ENCODE data around the gene NCAM1.

Gene NCAM1

GRCh38 chr11:112968941-112969713 is 7.9 kb downstream of the NCAM1 start:
- DNase-seq = no peak

GRCh38 chr11:112971195-112971594 is 10.0 kb downstream of the NCAM1 start:
- no peak for DNase-seq

GRCh38 chr11:112971827-112972226 is 10.6 kb downstream of the NCAM1 start:
- no peak for DNase-seq

GRCh38 chr11:112972399-112973145 is 11.4 kb downstream of the NCAM1 start:
- DNase-seq = no peak

- DNase-seq = no peak
Observed at GRCh38 chr11:112975051-112975450, 13.8 kb downstream of the NCAM1 start.

GRCh38 chr11:112975493-112975892 is 14.3 kb downstream of the NCAM1 start:
- no peak for DNase-seq

GRCh38 chr11:112977755-112978154 is 16.5 kb downstream of the NCAM1 start:
- peak; percentile 66 for DNase-seq

GRCh38 chr11:112983887-112984286 is 22.7 kb downstream of the NCAM1 start:
- no peak for DNase-seq

- no peak for DNase-seq
Observed at GRCh38 chr11:112989198-112989597, 28.0 kb downstream of the NCAM1 start.

GRCh38 chr11:112993808-112994207 is 32.6 kb downstream of the NCAM1 start:
- DNase-seq = no peak

- DNase-seq = no peak
Observed at GRCh38 chr11:112995423-112996090, 34.3 kb downstream of the NCAM1 start.

GRCh38 chr11:112996994-112997393 is 35.8 kb downstream of the NCAM1 start:
- no peak for DNase-seq

GRCh38 chr11:112997857-112998466 is 36.7 kb downstream of the NCAM1 start:
- no peak for DNase-seq

GRCh38 chr11:112999520-112999919 is 38.3 kb downstream of the NCAM1 start:
- DNase-seq = no peak

- DNase-seq = no peak
Observed at GRCh38 chr11:113001709-113002108, 40.5 kb downstream of the NCAM1 start.

- DNase-seq = no peak
Observed at GRCh38 chr11:113006896-113007445, 45.8 kb downstream of the NCAM1 start.

- DNase-seq = no peak
Observed at GRCh38 chr11:113014262-113015097, 53.3 kb downstream of the NCAM1 start.

GRCh38 chr11:113015098-113015455 is 53.9 kb downstream of the NCAM1 start:
- no peak for DNase-seq

GRCh38 chr11:113016905-113017304 is 55.7 kb downstream of the NCAM1 start:
- no peak for DNase-seq

- no peak for DNase-seq
Observed at GRCh38 chr11:113018913-113019312, 57.7 kb downstream of the NCAM1 start.

- DNase-seq = no peak
Observed at GRCh38 chr11:113019711-113020110, 58.5 kb downstream of the NCAM1 start.

- DNase-seq = no peak
Observed at GRCh38 chr11:113021111-113021510, 59.9 kb downstream of the NCAM1 start.

Measured in SIG-M5 (cell line).